Neutrophil (primary cell): Measurements from ENCODE around the gene TFDP1.

Experiments
- H3K27ac ChIP-seq: fragments of 200-600 bp; sonication (generic); 2 replicates; pipeline ENCODE4 v1.5.1; 2016; ENCODE audit warnings: mild to moderate bottlenecking, moderate library complexity
- H3K27me3 ChIP-seq: fragments of 200-600 bp; sonication (generic); 2 replicates; pipeline ENCODE4 v1.6.0; 2016; ENCODE audit warnings: mild to moderate bottlenecking
- H3K36me3 ChIP-seq: fragments of 200-600 bp; sonication (generic); 2 replicates; pipeline ENCODE4 v1.5.1; 2017
- H3K4me1 ChIP-seq, 2 experiments: fragments of 200-600 bp in 1 of 2; sonication (generic) in 1 of 2; 1 replicate in 1 of 2; 2 replicates in 1 of 2; pipeline versions ENCODE4 v1.5.1 to v1.6.1; 2013 to 2016; ENCODE audit warnings: low read depth in 1 of 2, low read length in 1 of 2, mild to moderate bottlenecking in 1 of 2, moderate library complexity in 1 of 2; ENCODE audit not compliant: control insufficient read depth in 1 of 2, insufficient read depth in 1 of 2
- H3K4me3 ChIP-seq, 2 experiments: fragments of 200-600 bp in 1 of 2; sonication (generic) in 1 of 2; 1 replicate in 1 of 2; 2 replicates in 1 of 2; pipeline ENCODE4 v1.5.1; 2013 to 2016; ENCODE audit warnings: low read depth in 1 of 2, low read length in 1 of 2, mild to moderate bottlenecking in 1 of 2, moderate library complexity in 1 of 2
- H3K9me3 ChIP-seq: fragments of 200-600 bp; sonication (generic); 2 replicates; pipeline ENCODE4 v1.5.1; 2016
- TF ChIP-seq, protein P1 (sequence below): fragments of 200-600 bp; sonication (generic); IDR thresholded peaks from 2 replicates; pipeline ENCODE4 v1.5.1; 2016; ENCODE audit warnings: antibody characterized with exemption

TFDP1 gene

DNA sequence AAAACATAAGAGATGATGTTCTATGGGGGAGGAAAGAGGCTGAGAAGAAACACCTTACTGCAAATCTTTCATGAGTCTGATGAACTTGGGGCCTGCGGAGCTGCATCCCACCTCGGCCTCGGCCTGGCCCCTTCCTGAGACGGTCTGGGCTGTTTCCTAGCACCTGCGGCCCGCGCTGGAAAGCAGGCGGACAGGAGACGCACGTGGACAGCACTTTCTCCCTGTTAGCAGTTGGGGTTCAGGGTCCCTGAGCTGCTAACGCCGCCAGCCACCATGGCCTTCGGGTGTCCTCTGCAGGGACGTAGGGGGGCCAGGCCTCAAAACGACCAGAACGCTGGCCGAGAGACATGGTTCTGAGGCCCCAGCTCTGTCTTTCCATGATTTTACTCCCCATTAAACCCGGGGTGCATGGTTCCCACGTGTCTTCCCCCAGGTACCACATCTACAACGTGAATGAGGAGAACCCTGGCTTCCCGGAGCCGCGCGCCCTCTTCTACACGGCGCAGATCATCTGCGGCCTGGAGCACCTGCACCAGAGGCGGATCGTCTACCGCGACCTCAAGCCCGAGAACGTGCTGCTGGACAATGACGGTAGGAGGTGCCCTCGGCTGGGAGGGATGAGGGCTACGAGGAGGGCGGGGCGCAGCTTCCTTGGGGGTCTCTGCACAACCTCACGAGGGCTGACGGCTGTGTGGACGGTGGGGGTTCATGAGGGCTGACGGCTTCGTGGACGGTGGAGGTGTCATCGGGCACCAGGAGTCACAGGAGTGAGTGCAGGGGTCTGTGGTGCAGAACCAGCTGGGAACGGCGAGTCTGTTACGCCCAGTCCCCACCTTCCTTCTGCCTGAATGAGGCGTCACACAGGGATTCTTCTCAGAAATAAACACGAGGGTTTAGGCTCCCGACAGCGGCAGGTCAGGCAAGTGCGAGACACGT, 86.8 kb downstream of the TFDP1 start:
- H3K27ac ChIP-seq = no peak overlapping the region
- no peaks in the 10 kb centered on the region for H3K9me3 ChIP-seq
- H3K27me3 ChIP-seq = no peaks in the 10 kb centered on the region
- no peaks in the 10 kb centered on the region for H3K4me1 ChIP-seq
- TF ChIP-seq, protein P1, sequence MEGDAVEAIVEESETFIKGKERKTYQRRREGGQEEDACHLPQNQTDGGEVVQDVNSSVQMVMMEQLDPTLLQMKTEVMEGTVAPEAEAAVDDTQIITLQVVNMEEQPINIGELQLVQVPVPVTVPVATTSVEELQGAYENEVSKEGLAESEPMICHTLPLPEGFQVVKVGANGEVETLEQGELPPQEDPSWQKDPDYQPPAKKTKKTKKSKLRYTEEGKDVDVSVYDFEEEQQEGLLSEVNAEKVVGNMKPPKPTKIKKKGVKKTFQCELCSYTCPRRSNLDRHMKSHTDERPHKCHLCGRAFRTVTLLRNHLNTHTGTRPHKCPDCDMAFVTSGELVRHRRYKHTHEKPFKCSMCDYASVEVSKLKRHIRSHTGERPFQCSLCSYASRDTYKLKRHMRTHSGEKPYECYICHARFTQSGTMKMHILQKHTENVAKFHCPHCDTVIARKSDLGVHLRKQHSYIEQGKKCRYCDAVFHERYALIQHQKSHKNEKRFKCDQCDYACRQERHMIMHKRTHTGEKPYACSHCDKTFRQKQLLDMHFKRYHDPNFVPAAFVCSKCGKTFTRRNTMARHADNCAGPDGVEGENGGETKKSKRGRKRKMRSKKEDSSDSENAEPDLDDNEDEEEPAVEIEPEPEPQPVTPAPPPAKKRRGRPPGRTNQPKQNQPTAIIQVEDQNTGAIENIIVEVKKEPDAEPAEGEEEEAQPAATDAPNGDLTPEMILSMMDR = no peak
- H3K4me3 ChIP-seq = no peak overlapping the region
- H3K36me3 ChIP-seq = no peaks in the 10 kb centered on the region

DNA sequence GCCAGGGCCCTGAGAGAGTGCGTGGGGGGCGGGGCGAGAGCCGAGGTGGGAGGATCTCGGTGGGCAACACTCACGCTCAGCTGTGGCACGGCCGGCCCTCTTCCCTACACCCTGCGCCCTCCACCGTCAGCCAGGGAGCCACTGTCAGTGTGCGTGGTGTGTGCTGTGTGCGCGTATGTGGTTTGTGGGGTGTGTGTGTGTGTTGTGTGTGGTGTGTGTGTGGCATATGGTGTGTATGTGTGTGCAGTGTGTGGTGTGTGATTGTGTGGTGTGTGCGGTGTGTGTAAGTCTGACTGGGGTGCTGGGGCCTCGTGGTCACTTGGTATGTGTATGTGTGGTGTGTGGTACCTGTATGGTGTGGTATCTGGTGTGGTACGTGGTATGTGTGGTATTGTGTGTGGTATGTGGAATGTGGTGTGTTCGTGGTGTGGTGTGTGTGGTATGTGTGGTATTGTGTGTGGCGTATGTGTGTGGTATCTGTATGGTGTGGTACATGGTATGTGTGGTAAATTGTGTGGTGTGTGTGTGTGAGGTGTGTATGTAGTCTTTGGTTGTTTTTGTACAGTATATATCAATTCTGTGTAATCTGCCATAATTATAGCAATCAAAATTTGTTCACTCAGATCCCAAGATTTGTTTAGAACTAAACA, 87.6 kb downstream of the TFDP1 start:
- TF ChIP-seq, protein P1 = no peak

More for the DNA sequence above, 87.6 kb downstream of the TFDP1 start:
- Histone ChIP-seq H3K4me1 (no peaks in the 10 kb centered on the region), H3K27ac (no peak overlapping the region), H3K9me3 (no peaks in the 10 kb centered on the region), H3K36me3 (no peaks in the 10 kb centered on the region), H3K27me3 (no peaks in the 10 kb centered on the region), H3K4me3 (no peak overlapping the region)
